GM21381 (cell line): ENCODE results near the gene AAR2.

ENCODE experiments used
- ATAC-seq: cut with Tn5 transposase; IDR thresholded peaks from one replicate; pipeline ENCODE4 v1.9.1; 2021; ENCODE audit warnings: mild to moderate bottlenecking, moderate library complexity; ENCODE audit not compliant: unreplicated experiment

Gene AAR2

DNA sequence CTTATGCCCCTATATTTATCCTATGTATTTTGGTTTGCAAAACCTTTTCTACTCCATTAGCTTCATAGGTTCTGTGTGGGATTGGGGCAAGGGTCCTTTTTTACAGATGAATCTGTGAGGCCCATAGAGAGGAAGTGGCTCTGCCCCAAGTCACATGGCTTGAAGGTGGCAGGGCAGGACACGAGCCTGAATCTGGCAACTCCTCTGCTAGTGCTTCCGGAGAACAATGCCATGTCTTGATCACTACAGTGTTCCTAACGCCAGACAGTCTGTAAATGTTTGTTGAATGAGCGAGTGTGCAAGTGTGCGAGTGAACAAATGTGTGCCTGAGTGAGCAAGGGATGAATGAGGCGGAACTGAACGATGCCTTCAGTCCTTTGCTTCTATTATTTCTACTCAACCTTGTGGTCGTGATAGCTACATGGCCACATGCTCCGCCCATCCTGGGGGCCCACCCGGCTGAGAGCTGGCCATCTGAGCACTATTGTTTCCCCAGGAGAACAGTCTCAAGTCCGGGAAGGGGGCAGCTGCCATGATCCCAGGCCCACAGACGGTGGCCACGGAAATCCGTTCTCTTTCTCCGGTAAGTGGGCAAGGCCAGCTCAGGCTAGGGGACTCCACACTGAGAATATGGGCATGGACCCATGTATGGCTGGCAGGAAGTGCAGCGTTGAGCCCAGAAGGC is 17.8 kb upstream of the AAR2 start:
- ATAC-seq, result no peak

GRCh38 chr20:36219671-36220220 is 16.5 kb upstream of the AAR2 start:
- ATAC-seq, result no peak

DNA sequence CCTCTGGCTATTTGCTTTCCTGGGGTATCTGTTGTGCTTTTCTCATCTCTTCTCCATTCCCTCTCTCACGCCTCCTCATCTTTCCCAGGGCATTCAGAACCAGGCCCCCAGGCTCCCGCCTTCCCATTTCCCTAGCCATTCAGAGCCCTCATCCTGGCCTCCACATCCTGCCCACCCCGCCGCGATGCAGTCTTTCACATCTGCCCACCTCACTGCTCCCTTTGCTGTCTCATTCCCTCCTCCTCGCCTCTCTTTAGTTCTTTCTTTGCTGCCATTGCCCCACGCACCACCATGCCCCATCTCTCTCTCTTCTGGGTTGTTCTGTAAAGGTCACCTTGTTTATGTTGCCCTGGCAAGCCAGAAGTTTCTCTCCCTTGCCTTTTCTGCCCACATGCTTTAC is 10.6 kb upstream of the AAR2 start:
- no peak for ATAC-seq

DNA sequence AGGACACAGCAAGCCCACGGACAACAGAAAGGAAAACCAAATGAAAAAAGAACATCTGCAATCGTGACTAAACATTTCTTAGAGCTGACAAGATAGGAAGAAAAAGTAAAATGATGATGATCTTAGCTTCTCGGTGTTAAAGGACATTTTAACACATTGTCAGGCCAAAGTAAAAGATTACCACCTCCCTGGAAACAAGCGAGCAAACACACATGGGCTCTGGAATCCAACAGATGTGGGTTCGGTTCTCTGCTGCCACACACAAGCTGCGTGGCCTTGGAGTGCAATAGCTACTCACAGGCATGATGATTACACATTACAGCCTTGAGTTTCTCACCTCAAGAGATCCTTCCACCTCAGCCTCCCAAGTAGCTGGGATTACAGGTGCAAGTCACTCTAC is 7.5 kb upstream of the AAR2 start:
- no peak for ATAC-seq

GRCh38 chr20:36230019-36230418 is 6.3 kb upstream of the AAR2 start:
- no peak for ATAC-seq

GRCh38 chr20:36231331-36231730 is 4.9 kb upstream of the AAR2 start:
- ATAC-seq, result no peak

DNA sequence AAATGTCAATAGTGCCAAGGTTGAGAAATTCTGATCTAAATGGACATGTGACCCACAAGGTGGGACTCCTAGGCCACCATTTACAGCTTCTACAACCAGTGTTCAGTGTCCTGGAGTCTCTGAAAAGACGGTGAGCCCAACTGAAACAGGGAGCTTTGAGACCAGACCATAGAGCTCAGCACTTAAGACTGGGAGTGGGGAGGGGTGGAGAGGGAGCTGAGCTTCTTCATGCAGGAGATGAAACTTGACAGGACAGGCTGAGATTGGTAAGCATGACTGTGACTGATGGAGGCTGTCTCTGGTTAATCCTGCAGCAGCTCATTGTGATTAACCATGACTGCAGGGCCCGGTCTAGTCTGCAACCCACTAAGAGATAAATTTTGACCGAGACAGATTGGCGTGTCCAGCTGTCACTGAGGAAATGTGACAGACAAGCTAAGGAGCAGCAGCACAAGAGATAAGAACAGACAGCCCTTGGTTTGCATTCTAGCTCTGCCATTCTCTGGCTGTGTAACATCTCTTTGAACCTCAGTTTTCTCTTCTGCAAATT is 1.4 kb upstream of the AAR2 start:
- ATAC-seq, result no peak

- ATAC-seq, result no peak
Measured at GRCh38 chr20:36236786-36237121, 476 bp downstream of the AAR2 start.

GRCh38 chr20:36237477-36237876 is 1.2 kb downstream of the AAR2 start:
- ATAC-seq, result no peak

- no peak for ATAC-seq
Measured at GRCh38 chr20:36238153-36238552, 1.9 kb downstream of the AAR2 start.

DNA sequence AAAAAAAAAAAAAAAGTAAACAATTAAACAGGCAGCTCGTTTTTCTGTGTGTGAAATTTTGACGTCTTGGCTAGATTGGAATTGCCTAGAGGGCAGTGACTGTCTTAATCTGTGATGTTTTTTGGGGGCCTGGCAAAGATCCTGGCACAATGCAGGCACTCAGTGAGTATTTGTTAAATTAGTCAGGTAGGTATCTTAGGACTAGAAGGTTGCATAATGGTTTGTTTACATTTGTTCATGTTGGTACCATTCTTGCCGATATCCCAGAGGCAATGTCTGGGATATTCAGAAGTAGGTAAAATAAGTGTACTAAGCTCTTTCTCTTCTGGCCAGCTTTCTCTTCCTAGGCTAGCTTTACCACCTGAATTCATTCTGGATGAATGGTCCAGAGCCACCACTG is 2.5 kb downstream of the AAR2 start:
- no peak for ATAC-seq

GRCh38 chr20:36240076-36240475 is 3.8 kb downstream of the AAR2 start:
- ATAC-seq, result no peak

DNA sequence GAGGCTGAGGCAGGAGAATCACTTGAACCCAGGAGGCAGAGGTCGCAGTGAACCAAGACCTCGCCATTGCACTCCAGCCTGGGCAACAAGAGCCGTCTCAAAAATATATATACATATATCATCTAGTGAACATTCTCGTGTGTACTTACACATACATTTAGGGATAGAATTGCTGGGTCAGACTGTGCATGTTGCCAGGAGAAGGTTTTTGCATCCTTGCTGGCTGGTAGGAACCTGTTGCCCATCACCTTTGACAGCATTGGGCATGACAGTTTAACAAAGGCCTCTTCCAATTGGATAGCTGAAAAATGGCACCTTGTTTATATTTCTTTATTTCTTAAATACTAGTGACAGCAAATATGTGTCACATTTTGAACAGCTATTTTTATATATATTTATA is 5.4 kb downstream of the AAR2 start:
- ATAC-seq, result no peak

DNA sequence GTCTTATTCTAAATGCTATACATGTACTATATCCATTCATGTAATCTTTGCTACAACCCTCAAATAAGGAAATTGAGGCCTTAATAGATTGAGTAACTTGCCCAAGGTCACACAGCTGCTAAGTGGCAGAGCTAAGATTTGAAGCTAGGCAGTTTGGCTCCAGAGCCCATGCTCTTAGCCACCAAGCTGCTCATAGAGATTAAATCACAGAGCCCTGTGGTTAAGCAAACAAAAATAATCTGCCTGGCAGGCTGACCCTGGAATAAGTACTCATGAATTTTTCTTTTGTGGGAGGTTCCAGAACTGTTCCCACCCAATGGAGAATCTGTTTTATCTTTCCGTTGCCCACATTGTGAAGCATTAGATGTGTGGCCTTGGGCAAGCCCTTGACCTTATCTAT is 7.4 kb downstream of the AAR2 start:
- ATAC-seq, result no peak

- ATAC-seq, result no peak
Measured at GRCh38 chr20:36246401-36246800, 10.1 kb downstream of the AAR2 start.

DNA sequence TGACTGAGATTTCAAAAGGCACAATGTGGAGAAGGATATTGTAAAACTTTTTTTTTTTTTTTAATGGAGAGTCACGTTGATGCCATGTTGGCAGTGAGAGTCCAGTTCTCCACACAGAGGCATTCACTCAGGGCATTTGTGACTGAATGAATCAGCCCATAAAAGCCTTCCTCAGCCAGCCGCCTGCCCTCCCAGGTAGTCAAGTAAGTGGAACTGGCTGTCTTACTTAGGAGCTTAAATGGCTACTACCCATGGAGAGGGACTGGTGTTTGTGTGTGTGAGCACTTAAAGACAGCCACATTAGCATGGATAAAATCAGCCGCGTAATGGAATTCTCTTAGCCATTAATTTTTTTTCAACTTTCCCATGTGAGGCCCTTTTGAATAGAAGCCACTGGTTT is 12.6 kb downstream of the AAR2 start:
- ATAC-seq, result no peak

- no peak for ATAC-seq
Measured at GRCh38 chr20:36249450-36249849, 13.2 kb downstream of the AAR2 start.

DNA sequence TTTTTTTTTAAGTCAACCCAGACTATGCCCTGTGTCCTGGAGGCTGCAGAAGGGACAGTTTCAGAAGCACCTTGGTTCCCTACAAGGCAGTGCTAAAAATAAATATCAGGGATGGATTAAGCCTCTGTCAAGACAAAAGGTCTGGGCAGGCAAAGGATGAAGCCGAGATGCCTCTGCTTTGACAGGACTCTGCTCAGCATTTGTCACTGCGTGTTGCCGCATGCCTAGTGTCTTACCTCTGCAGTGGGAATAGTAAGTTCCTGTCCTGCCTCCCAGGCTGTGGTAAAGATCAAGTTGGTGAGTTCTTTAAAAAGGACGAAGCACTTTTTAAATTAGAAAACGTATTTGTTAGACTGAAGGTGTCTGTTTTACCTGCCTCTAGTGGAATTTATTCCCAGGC is 15.1 kb downstream of the AAR2 start:
- no peak for ATAC-seq

DNA sequence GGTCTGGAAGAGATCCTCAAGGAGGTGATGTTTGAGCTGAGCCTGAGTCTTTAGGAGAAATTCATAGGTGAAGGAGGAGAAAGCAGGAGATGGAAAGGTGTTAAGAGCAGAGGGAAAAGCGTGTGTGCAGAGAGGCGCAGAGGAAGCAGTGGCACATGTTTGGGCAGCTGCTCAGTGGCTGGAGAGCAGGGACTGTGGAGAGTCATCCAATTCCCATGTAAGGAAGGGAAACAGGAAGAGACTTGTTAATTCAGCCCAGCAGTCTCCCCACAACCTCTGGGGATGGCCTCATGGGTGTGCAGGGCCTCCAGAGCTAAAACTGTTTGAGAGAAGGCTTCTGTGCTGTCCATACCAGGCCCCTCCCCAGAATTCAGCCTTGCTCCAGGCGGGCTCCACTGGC is 16.2 kb downstream of the AAR2 start:
- no peak for ATAC-seq

- ATAC-seq, result no peak
Measured at GRCh38 chr20:36253036-36253435, 16.8 kb downstream of the AAR2 start.

- no peak for ATAC-seq
Measured at GRCh38 chr20:36254076-36254475, 17.8 kb downstream of the AAR2 start.

DNA sequence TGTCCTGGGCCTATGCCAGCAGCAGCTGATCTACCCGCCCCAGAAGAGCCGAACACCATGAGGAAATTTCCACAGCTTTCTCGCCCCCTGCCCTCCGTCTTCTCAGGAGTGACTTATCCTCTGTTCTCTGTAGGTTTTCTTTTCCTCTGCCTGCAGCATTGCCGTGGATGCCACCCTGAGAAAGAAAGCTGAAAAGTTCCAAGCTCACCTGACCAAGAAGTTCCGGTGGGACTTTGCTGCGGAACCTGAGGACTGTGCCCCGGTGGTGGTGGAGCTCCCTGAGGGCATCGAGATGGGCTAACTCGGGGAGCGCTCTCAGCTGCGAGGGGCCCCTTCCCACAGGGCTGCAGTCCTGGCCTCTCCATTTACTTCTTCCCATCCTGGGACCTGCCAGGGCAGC is 19.2 kb downstream of the AAR2 start:
- no peak for ATAC-seq
